UCSD-AML1 (cell line): Measurements from ENCODE around the gene SEMA3A.

Experiments used
- DNase-seq: peaks from one replicate; lab custom pipeline; 2025; ENCODE audit not compliant: unreplicated experiment; lab: John Stamatoyannopoulos, UW

The SEMA3A gene

DNA sequence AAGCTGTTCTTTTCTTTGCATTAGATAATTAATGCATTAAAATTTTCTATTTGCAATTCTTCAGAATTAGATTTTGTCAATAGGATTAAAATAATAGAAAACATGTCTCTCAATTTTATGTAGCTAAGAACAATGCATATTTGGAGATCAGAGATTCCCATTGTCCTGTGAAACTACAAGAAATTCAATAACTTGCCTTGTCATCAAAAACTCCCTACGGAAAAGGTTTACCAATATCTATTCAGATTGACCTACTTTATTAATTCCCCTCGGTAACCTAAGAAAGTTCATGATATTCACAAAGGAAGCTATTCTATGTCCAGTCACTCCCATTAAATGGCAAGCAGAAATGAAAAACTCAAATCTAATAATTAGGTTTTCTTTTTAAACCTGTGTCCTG lies 172.6 kb downstream of the SEMA3A start:
- no peak for DNase-seq

GRCh38 chr7:84021292-84021908 lies 173.2 kb downstream of the SEMA3A start:
- DNase-seq: no peak

DNA sequence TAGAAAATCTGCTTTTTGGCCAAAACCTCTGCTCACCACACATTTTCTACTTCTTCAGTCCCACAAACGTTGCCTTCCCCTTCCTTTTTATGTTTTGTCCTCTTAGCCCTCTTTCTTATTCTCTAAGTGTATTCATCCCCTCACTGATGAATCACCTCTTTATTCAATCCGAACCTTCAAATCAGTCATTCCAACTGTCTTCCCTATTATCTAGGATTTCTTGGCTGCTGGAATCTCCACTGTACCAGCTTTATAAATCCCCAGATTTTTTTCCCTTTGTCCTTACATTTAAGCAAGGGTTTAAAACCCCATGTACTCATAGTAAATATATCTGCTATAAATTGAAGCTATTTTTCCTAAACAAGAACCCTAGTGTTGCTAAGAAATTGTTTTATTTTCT lies 176.9 kb downstream of the SEMA3A start:
- no peak for DNase-seq

GRCh38 chr7:84013616-84014240 lies 180.9 kb downstream of the SEMA3A start:
- DNase-seq: no peak

DNA sequence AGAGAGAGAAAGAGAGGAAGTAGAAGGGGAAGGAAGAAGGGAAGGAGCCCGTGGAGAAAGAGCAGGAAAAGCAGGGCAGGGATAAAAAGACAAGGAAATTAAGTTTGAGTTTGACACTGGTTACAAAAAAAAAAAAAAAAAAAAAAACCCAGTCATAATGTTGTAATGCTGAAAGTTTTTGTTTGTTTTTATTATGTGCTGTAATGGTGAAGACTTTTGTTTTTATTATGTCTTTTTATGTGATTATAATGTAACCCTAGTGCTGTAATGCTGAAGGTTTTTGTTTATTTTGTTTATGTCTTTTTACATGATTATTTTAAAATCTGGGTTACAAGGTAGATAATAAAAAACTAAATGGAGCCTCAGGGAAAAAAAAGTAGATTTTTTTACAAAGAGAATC lies 184.8 kb downstream of the SEMA3A start:
- no peak for DNase-seq

GRCh38 chr7:84009051-84009450 lies 185.5 kb downstream of the SEMA3A start:
- no peak for DNase-seq

DNA sequence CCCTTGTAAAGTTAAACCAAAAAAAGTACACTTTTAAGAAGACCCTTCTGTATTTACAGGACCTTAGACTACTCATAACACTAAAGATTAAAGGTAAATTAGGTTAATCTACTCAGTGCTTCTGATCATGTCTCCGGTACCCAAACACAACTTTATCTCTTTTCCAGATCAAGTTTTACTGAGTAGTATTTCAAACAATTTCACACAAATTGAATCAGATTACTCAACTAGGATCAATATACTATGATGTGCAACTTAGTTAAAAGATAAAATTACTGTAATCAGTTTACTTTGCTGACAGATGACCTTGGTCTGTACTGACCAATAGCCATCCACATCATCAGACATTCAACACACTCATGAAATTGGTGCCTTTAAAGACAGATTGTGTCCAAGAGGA lies 191.4 kb downstream of the SEMA3A start:
- DNase-seq: no peak

DNA sequence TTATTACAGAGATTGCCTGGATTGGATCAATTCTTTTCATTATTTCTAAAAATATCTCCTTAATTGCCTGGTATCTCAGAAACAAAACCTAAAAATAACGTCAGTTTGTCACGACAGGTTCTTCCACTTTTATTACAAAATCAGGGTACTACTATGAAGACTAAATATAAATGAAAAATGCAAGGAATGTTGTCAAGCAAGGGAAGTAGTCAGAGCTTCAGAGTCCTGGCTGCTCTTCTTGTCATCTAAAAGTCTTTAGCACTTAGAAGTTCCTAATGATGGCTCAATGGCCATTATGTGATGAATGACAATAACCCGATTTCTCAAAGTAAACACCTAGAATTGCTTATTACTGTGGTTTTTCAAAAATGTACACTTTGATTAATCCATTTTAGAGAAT lies 192.2 kb downstream of the SEMA3A start:
- DNase-seq: no peak

- DNase-seq: no peak
These were observed 197.7 kb downstream of the SEMA3A start for GRCh38 chr7:83996879-83997278.

GRCh38 chr7:83987764-83988163 lies 206.8 kb downstream of the SEMA3A start:
- DNase-seq: no peak

- DNase-seq: no peak
These were observed 208.8 kb downstream of the SEMA3A start for GRCh38 chr7:83985821-83986220.

GRCh38 chr7:83984591-83984990 lies 210.0 kb downstream of the SEMA3A start:
- no peak for DNase-seq

DNA sequence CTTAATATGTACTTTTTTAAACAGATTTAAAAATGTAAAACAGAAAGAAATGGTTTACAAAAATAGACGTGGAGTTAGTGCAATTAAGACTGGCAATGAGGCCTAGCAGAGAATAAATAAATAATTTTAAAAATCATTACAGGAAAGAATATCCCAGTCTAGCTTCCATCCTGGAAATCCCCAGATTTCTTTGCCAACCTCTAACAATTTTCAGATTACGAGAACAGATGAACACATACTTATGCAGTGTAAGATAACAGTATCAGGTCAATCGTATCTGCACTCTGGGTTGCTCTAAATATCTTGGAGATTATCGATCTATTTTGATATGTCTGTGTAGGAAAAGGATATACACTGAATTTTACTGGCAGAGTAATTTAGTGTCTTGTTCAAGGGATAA lies 210.5 kb downstream of the SEMA3A start:
- no peak for DNase-seq

DNA sequence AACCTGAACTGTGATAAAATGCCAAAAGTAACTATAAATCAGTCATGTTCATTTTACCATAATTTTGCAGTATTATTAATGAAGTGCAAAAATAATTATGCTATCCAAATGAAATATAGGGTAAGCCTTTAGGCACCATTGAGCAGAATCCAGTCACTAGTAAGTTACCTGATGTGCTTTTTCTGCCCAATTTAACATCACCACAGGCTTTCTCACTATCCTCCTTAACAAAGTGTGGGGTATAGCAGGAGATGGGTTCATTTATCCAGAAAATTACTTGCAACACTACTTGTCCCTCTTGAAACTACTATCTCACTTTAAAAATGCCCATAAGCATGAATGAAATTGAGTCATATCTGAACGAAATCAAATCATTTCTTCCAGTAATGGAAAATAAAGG lies 211.0 kb downstream of the SEMA3A start:
- DNase-seq: no peak

DNA sequence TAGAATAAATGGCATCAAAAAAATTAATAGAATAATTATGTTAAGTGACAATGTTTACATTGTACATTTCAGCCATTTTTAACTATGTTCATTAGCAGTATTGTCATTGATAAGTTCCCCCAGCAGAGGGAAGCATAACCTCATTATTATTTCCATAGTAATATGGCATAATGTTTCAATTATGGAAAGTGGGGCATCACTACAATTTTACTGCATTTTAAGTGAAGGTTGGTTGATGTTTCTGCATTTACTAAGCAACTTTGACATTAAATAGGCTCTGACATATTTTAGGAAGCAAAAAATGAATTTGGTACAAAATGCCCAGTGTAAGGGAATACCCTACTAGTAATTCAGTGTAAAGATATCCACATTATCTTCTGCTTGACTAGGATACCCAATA lies 218.3 kb downstream of the SEMA3A start:
- no peak for DNase-seq

GRCh38 chr7:83970081-83970480 lies 224.5 kb downstream of the SEMA3A start:
- no peak for DNase-seq

DNA sequence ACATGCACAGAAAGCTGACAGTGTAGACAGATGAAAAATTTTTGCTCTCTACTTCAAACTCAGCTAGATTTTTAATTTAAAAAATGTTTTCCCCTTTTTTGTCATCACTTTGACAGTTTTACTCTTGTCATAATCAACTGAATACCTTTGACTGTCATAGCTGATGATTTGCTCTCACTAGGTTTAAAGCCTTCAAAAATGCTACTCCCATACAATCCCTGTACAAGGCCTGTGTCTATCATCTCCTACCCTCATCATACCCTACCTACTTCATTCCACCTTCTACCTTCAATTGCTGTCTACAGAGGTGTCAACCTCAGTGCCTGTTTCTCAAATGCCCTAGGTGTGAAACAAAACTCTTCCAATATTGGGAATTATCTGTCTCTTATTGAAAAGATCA lies 230.3 kb downstream of the SEMA3A start:
- DNase-seq: no peak

GRCh38 chr7:83957333-83957732 lies 237.3 kb downstream of the SEMA3A start:
- no peak for DNase-seq

- DNase-seq: no peak
These were observed 238.5 kb downstream of the SEMA3A start for GRCh38 chr7:83956104-83956503.

DNA sequence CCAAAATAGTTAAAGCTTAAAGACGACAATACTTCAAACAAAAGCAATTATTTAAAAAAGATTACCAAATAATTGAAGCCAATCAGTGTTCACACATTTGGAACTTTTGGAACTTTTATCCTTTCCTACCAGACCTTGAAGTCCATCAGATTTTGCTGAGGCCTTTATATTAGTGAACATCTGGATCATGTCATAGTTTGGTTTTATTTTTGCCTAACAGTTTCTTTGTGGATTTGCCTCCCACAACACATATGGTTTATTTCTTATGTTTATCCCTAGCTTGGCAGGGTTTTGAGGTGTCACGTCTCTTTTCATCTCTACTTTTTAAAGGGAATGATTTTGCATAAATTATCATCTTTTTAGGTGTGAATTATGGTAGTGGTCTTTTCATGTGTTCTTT lies 242.4 kb downstream of the SEMA3A start:
- DNase-seq: no peak

DNA sequence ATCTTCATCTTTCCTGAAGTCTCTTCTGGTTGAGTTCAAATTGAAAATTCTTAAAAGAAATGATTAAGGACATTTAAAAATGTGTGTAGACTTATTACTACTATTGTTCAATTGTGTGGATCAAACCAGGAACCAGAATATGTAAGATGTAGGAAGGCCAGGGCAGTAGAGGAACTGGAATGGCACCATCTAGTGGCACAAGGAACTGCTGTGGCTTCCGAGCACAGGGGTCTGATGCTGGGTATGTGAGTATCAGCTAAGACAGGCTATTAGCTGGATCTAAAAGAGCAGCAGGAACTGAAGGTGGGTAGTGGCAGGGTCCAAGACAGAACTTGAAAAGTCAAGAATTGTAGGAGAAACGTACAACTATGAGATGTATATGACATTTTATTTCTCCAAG lies 247.3 kb downstream of the SEMA3A start:
- no peak for DNase-seq

DNA sequence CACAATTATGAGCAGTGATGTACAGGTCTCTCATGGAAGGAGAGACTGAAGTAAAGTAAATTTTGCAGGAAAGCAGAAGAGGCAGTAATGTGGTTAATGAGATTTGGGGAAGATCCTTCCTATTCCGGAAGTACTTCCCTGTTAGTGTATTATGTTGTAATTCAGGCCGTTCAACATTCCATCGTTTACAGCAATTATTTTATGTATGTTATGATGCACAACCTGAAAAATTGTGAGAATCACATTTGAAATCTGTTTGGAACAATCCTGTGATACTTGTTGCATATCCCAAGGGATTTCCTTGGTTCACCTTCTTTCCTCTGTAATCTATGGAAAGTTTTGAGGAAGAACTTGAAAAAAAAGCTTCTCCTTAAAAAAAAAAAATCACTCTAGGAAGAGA lies 247.8 kb downstream of the SEMA3A start:
- DNase-seq: no peak

DNA sequence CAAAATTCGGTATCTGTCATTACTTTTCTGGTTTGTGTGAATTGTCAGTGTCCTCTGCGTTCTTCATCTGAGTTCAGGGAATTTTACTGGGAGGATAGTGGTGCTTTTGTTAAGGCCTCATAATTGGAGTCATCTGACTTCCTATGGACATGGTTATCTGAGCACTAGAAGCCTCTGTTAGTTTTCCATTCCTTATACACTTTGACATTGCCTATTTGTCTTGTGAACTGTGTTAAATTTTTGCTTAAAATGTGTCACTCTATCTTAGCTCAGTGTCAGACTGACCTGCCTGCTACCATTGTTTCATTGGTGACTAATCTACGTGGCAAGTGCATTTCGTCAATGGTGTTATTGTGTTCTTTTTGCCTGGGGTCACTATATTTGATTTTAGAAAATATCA lies 253.3 kb downstream of the SEMA3A start:
- DNase-seq: no peak
